Skin of body (tissue), 2 donors: ENCODE results near the gene TBC1D5. TPM values are rescaled to one million over a fixed set of nuclear protein-coding genes. Genes with fewer than 3 reads are reported as not detected.

ENCODE experiments used
- DNase-seq: peaks from one replicate; lab custom pipeline; 2025; lab: John Stamatoyannopoulos, UW
- total RNA-seq: library from RNA; depleted of rRNA; stranded (reverse); fragments of >200 nt; gene quantifications from one replicate; pipeline ENCODE4 v1.2.3, GENCODE V29; 2014

The TBC1D5 gene
- total RNA-seq, 1 donor from 2014 or later, result 99.1 TPM

DNA sequence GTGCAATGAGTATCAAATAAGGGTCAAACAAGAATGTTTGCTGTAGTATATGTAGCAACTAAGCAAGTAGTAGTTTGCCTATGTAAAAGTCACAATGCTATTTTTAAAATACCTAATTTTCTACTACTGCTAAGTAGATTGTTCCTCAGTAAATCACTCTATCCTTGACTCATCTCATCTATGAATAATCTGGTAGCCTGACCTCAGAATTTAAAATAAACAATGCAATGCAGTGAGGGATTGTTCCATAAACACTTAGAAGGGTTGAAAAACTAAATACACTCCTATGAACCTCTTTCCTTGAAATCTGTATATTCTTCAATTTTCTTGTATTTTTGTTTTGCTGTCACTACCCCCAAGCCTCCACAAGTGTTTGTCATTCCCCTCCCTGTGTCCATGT is 253.3 kb downstream of the TBC1D5 start:
- no peak for DNase-seq

DNA sequence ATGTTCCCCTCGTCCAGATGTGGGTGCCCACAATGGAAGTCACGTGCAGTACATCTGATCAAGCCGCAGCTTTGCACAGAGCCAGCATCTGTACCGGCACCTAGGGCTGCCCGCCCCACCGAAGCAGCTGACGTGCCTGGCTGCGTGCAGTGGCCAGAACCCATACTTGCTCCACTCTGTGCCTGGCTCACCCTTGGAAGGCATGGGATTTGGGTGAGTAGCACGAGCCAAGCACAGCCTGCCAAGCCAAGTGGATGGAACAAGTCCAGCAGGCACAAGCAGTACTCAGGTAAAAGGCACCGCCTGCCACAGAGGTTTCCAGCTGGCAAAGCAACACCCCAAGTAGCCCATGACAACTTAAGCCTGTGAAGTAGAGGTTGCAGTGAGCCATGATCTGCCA is 261.3 kb downstream of the TBC1D5 start:
- DNase-seq, result no peak

DNA sequence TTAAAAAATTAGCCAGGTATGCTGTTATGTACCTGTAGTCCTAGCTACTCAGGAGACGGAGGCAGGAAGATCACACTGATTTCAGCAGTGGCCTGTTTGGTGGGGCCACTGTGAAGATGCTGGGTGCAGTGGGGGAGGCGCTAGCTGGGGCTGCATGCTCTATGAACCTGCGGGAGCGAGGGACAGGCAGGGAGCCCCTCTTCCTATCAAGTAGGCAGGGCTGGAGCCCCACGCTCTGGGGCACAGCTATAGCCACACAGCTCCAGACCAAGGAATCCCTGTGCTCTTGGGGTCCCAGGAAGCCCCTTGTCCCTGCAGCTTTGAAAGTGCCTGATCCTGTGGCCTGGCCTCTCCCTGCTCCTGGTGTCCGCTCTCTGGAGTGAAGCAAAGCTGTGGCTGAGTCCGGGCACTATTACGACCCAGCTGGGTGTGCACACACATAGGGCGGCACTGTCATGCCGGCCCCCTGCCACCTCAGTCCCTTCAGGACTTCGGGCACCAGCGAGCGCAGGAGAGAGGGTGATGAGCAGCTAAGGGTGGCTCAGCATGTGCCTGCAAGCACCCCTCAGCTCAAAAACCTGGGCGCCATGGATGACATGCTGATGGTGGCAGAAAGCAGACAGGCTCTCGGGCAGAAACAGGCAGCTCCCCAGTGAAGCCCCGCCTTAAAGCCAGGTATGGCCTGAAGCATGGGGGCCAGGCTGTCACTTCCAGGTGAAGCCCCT is 262.6 kb downstream of the TBC1D5 start:
- DNase-seq, result no peak

DNA sequence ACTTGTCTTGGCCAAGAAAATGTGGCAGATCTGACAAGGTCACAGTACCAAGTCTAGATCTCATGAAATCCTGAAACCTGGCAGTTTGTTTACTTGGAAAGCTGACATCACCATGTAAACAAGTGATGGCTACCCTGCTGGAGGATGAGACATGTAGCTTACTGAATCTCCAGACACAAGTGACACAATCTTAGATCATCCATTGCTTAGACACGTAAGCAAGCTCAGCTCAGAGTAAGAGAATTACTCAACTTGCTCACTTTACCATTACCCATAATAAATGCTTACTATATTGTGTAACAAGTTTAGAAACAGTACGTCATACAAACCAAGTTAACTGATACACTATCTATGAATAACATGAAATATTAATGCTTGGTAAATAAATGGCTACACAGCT is 263.8 kb downstream of the TBC1D5 start:
- no peak for DNase-seq

DNA sequence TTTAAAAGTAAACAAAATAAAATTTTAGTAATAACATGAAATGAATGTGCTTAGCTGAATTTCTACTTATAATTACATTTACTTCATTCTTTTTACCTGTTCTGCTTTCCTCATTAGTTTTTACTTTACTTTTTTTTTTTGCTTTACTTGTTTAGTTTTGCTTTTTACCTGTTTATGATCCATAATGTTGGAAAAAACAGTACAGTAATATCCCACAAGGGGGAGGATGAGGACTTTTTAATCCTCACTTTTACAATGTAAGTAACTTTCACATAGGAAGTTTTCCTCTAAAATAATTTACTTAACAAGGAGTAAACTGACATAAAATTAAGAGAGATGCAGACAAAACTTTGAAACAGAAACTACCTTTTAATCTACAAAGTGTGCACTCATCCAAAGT is 268.7 kb downstream of the TBC1D5 start:
- no peak for DNase-seq

DNA sequence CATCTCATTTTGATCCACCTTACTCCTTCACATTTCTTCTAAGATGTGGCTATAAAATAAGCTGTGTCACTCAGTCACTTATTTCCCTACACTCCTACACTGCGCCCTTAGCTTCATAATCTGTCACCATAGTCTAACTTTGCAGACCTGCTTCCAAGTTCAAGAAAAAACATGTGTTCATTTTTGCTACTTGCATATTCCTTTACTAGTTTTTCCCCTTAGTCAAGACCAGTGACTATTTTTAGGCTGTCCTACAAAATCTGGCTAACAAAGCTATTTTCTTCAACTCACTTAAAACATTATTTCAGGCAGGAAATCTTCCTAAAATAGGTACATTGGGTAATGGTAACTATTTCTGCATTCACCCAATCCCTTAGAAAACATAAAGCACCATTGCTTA is 272.5 kb downstream of the TBC1D5 start:
- no peak for DNase-seq

DNA sequence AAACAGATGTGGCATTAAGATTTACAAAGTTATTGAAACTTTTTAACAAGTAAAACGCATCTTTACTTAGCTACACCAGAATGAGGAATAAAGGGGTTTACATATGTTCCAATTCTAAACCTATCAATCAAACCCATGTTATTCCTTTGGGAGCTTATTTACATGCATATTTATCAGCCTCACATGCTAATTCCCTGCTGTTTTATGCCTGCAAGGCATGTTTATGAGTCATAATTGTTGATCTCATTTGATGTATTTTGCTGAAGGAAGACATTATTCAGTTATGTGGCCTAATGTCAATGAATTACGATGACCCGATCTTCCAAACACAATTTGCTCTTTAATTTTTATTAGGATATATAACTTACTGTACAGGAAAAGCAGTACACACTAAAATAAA is 272.9 kb downstream of the TBC1D5 start:
- DNase-seq, result peak; percentile 5

DNA sequence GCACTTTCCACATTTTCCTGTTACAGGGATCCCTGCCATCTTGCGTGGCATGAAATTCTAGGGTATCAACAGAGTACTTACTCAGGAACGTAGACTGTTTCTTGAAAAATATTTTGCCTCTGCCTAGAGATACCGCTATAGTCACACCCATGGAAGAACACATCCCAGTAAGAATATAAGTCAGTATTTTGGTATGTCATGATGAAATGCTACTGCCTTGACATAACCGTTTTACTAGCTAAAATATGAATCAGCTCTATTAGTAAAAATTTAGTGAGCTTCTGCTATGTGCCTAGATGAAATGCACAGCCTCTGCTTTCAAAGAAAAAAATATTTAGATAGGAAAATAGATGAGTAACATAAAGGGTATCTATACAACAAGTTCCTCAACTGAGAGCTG is 276.4 kb downstream of the TBC1D5 start:
- DNase-seq, result no peak

DNA sequence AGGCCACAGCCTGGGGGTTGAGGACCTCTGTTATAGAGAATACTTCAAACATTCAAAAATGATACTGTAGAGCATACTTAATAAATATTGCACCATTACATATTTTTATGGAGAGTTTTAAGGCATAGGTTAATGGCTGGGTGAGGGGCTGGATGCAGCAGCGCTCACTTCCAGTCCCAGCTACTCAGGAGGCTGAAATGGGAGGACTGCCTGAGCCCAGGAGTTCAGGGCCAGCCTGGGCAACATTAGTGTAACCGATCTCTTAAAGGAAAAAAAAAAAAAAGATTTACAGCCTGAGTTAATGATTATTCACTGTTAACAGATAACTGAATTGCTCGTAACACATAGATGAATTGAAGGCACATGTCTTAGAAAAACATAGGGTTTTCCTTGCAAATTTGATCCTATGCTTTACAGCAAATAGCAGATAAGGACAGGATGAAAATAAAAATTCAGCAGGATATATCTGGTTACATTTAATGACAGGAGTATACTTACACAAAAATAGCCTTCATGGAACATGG is 282.9 kb downstream of the TBC1D5 start:
- DNase-seq, result no peak

DNA sequence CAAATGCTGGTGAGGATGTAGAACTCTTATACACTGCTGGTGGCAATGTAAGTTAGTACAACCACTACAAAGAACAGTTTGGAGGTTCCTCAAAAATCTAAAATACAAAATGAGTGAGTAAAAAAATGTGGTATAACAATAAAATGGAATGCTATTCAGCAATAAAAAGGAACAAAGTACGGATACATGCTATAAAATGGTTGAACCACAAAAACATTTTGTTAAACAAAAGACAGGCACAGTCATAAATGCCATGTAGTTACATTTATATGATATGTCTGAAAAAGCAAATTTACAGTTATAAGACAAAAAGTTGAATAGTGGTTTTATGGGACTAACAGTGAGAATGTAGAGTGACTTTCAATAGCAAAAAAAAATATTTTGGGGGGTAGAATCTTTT is 285.8 kb downstream of the TBC1D5 start:
- no peak for DNase-seq

DNA sequence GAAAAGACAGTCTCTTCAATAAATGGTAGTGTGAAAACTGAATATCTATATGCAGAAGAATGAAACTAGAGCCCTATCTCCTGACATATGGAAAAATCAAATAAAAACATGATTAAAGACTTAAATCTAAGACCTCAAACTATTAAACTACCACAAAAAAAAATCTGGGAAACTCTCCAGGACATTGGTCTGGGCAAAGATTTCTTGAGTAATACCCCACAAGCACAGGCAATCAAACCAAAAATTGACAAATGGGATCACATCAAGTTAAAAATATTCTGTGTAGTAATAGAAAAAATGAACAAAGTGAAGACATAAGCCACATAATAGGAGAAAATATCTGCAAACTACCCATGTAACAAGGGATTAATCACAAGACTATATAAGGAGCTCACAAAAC is 286.4 kb downstream of the TBC1D5 start:
- DNase-seq, result no peak

DNA sequence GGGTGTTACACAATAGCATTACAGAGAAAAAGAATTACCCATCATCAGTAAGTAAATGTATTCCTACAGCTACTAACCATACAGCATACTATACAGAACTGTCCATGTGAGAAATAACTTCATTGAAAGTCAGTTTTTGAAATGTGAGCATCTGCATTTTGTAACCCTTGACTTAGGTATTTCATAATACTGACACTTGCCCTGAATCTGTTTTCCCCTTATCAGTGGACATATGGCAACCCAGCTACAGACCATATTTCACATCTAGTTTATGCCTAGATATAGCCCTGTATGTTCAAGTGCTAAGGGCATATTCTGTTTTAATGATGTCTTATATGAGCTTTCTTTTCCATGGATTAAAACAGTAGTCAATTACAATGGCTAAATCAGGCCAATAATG is 297.6 kb downstream of the TBC1D5 start:
- DNase-seq, result no peak

DNA sequence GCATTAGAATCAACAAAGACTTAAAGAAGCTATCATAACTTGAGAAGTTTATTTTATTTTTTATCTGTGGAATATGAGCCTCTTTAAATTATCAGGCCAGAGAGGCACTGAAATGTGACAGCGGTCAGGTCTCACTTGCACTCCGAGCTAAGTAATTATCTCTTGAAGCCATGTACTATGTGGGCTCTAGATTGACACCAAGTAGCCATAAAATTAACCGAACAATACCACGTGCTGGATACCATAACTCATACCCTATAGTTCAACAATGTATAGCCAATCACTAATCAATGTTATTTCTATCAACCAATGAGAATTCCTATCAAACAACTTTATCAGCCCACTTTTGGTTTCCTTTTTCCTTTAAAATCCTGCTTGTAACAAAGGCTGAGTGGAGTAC is 299.3 kb downstream of the TBC1D5 start:
- DNase-seq, result no peak

DNA sequence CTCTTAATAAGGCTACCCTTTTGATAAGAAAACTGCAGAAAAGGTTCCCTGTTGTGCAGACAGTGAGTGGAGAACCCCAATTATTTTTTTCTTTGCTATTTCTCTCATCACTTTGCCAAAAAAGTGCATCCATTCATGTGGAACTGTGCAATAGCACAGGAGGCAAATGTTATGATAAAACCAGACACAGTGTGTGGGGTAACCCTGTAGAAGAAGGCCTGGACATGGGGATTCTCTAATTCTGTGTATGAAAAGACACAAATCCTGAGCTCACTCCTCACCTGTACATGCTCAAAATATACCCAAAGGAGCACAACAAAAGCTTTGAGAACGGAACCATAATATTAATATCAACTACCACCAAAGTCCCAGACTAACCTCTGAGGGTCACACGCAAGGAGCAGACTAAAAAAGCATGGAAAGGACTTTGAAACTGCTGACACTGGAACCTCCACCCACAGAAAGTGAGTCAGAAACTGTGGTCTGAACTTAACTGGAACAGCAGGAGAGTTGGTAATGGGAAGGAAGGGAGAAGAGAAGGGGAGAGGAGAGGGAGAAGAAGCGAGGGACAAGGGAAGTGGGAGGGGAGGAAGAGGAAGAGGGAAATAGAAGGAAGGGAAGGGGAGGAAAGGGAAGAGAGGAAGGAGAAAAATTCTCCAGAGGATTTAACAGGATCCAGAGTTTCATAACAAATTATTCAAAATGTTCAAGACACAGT is 299.9 kb downstream of the TBC1D5 start:
- no peak for DNase-seq

DNA sequence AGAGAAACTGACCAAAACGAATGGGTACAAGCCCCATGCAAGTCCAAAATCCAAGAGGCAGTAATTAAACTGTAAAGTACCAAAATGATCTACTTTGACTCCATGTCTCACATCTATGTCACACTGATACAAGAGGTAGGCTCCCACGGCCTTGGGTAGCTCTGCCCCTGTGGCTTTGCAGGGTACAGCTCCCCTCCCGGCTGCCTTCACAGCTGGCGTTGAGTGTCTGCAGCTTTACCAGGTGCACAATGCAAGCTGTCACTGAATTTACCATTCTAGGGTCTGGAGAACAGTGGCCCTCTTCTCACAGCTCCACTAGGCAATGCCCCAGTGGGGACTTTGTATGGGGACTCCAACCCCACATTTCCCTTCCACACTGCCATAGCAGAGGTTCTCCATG is 308.6 kb downstream of the TBC1D5 start:
- no peak for DNase-seq

DNA sequence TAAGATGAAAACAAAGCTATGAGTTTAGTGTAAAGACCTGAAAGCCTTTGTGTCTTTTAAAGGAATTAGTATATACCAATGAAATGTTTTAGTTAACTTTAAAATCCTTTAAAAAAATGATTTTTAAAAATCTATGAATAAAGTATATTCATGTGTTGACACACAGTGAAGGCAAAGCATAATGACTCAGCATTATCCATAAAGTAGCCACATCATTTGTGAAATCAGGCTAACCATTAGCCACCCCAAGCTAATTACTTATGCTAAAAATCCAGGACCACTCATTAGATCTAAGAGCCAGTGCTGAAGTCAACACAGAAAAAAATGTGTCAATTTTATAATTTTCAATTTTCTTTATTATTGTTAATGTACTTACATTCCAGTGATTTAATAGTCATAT is 310.2 kb downstream of the TBC1D5 start:
- DNase-seq, result no peak

DNA sequence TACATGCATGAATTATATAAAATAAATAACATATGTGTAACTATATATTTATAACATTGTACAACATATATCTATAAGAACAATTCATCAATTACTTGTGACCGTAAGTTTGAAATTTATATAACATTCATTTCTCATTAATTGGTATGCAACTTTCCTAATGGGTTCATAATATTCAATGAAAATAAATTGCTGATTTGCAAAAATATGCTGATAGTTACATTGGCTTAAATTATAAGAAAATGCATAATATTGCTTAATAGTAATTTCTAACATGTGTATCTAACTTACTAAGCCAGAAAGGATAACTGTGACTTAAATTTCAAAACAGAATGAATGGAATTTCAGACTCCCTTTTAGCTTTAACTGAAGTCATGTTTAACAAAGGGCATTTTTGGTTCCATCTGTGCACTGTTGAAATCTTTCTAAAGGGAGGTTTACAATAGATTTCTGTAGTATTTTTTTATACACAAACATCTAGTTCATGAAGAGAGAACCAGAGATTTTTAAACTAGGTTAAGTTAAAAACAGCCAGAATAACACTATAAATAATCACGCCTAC is 310.9 kb downstream of the TBC1D5 start:
- no peak for DNase-seq

DNA sequence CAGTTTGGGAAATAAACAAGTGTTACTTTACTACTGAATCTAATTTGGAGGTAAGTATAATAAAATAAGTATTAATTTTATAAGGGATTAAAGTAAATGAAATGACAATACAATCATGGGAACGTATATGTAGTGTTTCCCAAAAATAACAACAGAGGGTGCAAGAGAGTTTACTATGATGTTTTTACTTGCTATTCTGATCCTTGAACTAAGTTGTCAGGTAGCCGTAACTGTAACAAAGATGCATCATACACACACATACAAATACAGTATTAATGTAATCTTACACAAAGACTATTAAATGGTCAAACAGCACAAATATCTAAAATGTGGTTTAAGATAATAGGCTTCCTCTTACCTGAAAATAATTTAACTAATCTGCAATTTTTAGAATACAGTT is 311.4 kb downstream of the TBC1D5 start:
- no peak for DNase-seq

DNA sequence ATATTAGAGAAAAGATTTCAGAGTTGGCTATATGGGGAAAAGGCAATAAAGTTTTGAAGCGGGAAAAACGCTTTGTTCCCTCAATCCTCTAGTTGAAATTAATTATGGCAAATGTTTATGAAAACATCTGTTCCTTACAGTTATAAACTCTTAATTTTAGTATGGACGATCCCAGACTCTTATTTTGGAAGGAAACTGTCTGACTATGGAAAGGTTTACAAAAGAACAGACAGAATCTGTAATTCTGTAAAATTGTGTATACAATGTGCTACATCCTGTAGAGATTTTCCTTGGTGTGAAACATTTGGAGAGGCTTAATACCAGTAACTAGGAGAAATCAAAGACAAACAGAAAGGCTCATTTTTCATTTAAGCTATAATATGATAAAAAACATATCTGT is 311.8 kb downstream of the TBC1D5 start:
- no peak for DNase-seq

DNA sequence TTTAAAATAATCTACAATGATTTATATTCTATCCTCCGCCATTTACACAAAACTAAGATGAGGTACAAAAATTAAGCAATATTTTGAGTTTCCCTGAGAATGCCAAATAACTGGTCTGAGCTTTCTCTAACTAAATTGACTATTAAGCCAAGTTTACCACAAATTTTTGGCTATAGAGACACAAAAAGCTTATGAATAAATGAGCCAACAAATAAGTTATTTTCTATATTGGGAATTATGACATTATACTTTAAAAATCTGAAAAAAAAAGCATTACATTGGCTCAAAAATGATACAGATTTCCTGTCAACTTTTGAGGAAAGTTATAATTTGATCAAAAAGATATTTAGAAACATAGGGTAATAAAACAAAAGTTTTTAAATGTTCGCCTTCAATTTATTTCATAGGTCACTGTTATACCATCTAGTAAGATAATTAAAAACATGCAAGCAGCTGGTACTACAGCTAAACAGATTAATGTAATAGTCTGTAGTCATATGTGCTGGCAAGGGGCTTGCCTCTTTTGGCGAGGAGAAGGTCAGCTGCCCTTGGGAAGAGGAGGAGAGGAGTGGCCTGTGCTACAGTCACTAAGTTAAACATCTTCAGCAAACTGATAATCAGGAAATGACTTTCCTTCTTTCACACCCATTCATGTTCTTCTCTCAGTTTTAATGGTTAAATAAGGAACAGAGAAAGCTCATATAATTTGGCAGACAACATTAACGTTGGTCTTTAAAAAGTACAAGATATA is 318.5 kb downstream of the TBC1D5 start:
- DNase-seq, result peak; percentile 23

DNA sequence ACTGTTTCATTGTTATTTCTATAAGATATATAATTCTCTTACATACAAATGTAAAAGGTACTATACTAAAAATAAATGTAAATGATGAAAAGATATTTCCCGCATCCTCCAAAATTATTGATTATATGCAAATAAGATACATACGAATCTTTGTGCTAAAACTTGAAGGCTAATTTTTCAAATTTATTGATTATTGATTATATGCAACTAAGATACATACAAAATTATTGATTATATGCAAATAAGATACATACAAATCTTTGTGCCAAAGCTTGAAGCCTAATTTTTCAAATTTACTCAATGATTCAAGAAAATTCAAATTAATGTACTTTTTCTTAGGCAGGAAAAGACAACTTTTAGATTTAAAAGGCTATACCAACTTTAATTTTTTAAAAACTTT is 319.8 kb downstream of the TBC1D5 start:
- no peak for DNase-seq

DNA sequence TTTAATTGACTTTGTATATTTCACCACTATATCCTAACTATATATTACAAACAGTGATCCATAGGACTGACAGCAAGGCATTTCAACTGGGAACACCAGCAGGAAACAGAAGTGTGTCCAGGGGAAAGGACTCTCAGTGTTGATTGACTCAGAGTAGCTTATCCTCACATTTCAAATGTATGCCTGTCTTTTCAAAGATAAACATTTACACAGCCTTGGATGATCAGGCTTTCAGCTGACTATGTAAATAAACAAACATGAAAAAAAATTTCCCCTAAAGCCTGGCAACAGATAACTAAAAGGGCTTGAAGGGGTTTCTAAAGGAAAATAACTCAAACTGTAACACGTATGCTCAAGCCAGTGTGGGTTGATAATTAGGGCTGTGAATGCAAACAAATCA is 321.8 kb downstream of the TBC1D5 start:
- no peak for DNase-seq
